Dermis lymphatic vessel endothelial cell (primary cell): ENCODE data around the gene ZFP62. TPM values are rescaled to one million over a fixed set of nuclear protein-coding genes. Genes with fewer than 3 reads are reported as not detected.

ENCODE experiments used
- total RNA-seq: library from RNA; depleted of rRNA; stranded (reverse); fragments of >200 nt; gene quantifications from 2 replicates; pipeline ENCODE4 v1.2.1, GENCODE V29; 2014

ZFP62 gene
- total RNA-seq: 13.5 and 24.4 TPM in 2 replicates

DNA sequence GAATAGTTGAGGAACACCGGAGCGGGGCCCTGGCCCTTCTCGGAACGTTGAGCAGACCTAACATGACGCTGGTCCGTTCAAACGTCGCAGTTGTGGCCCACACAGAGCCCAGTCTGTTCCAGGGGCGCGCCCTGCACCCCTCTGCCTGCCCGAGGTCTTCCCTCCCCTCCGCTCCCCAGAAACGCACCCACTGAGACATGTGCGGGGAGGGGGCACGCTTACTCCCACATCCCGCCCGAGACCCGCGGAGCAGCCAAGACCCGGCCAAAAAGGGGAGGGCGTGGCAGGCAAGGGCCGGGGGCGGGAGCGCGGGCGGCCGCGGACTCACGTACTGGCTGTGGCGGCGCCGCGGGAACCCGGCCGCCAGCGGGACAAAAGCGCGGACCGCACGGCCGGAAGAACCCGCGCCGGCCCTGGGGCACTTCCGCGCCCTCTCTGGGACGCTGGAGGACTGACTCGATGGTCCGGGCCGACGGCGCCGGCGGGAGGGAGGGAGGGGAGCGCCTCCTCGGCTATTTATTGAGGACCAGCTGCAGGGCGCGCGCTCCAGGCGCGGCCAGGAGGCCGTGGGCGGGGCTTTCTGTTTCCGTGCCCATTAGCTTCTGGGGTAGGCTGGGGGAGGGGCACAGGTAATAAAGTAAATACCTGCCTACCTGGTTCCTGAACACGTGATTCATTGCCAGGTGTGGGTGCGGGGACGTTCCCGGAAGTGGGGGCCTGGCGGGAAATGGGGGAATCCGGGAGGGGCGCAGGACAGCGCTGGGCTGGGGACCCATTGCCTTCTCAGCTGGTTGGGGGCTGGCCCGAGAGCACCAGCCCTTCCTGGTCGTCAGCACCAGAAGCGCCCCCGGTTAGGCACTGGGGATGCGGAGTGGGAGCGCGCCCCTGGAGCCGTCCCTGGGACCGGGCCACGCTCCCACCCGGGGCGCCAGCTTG is at the start of gene ZFP62:
Gene ZFP62 (minus strand): TSS at position 390 of the 936 bp plus-strand sequence. CDS start 57 bp downstream, at position 333.

DNA sequence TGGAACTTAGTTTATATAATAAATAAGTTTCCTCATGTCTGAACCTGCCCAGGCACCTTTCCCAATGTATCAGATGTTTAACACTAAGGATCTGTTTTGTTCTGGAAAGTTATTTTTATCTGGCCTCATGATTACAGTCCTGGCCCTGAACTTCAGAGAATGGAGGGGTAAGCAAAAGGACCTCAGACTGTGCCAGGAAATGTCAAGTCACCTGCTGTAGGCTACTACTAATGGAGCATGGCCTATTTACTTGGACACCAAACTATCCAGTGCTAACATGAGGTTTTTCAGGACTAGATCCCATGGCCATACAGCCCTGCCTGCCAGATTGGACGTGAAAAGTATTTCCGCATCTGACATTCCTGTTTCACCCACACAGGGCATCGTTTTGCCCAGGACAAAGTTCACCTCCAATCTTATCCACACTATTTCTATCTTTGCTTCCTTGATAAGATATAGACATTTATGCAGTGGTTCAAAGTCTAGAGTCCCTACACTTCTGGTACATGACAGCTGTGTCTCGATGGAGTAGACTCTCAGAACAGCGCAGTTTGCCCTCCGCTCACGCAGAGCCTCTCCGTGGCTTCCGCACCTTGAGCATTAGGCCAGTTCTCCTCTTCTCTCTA is 37.7 kb upstream of the ZFP62 start, which contains the start of gene BTNL8:
Gene BTNL8 (plus strand): TSS at position 539 of the 626 bp plus-strand sequence. CDS start 152 bp downstream, outside the sequence.

DNA sequence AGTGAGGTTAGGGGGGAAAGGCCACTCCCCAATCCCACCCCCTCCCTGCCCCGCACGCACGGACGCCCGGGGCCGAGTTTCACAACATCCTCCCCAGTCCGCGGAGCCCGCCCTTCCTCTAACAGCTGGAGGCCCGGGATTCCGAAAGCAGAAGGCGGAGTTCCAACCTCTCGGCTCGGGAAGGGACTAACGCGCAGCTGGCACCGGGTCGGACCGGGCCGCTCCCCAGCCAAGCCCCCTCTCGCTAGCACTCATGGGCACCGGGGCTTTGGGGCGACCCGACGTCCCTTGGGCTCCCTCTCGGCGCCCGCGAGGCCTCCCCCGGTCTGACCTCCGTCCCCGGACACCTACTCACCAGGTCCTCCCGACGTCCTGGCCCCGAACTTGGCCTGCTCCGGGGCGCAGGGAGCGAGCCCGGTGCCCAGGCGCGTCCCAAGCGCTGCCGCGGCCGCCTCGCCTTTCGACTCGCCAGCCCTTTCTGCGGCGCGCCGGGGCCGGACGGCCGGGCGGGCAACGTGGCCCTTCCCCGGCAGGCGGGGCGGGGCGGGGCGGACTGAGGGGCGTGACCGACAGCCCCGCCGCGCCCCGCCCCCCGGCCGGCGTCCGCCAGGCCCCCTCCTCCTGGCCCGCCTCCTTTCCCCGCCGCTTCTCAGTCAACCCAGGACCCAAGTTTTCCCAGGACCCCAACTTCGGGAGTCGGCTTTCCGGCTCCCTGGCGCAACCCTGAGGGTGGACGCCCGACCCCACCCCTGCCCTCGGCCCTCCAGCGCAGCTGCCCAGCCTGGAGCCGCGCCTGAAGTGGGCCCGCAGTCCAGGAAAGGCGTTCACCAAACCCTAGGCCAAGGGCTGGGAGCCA is 58.5 kb downstream of the ZFP62 start, which contains the start of gene MGAT1:
Gene MGAT1 (minus strand): TSS at position 482 of the 856 bp plus-strand sequence. CDS start 9,835 bp downstream, outside the sequence.

Other genes with a start within 250 kb of the ZFP62 start
- gene FLT4, start 211.7 kb downstream of the ZFP62 start, total RNA-seq: 283 and 533 TPM in 2 replicates
- not detected in 2 replicates for gene OR2Y1, start 121.2 kb downstream of the ZFP62 start, total RNA-seq
- 91.9 and 105 TPM in 2 replicates for gene MGAT1, start 58.5 kb downstream of the ZFP62 start, total RNA-seq
- gene BTNL8, start 37.9 kb upstream of the ZFP62 start, total RNA-seq: 0.09 and 0.22 TPM in 2 replicates
- gene BTNL3, start 127.6 kb upstream of the ZFP62 start, total RNA-seq: under 0.01 TPM in 2 replicates
- gene BTNL9, start 179.0 kb upstream of the ZFP62 start, total RNA-seq: 0.11 and 0.60 TPM in 2 replicates